Bronchial epithelial cell (primary cell): ENCODE data around the gene LMBR1L. TPM values are rescaled to one million over a fixed set of nuclear protein-coding genes. Genes with fewer than 3 reads are reported as not detected.
"Not testable (repeated sequence)": the region's sequence is repeated elsewhere in the genome, so short reads cannot be mapped to it uniquely, and the experiment has no call there.

ENCODE experiments used
- DNase-seq: peaks from one replicate; pipeline ENCODE4 v3.0.0-alpha.2; 2010; ENCODE audit warnings: low read depth
- FAIRE-seq: peaks from 2 replicates; lab custom pipeline; 2011; peaks lifted over from hg19 to GRCh38; lab: Jason Lieb, UNC
- H3K27me3 ChIP-seq: 2 replicates; pipeline ENCODE4 v1.5.1; 2011; ENCODE audit warnings: low read length; ENCODE audit not compliant: control insufficient read depth, insufficient read depth
- H3K36me3 ChIP-seq: 2 replicates; pipeline ENCODE4 v1.5.1; 2011; ENCODE audit warnings: low read length; ENCODE audit not compliant: control insufficient read depth, insufficient read depth
- H3K4me3 ChIP-seq: 2 replicates; pipeline ENCODE4 v1.5.1; 2011; ENCODE audit warnings: mild to moderate bottlenecking, low read depth, low read length, control low read depth
- total RNA-seq: library from RNA; depleted of rRNA; stranded (reverse); fragments of >200 nt; gene quantifications from 2 replicates; pipeline ENCODE4 v1.2.1, GENCODE V29; 2014
- TF ChIP-seq, protein P1 (sequence below): IDR thresholded peaks from 2 replicates; pipeline ENCODE4 v1.5.1; 2011; ENCODE audit warnings: mild to moderate bottlenecking, moderate library complexity, low read length, control low read depth, inconsistent platforms; ENCODE audit not compliant: insufficient read depth, severe bottlenecking

LMBR1L gene
- total RNA-seq, 1 donor from 2014 or later: 24.0 TPM

DNA sequence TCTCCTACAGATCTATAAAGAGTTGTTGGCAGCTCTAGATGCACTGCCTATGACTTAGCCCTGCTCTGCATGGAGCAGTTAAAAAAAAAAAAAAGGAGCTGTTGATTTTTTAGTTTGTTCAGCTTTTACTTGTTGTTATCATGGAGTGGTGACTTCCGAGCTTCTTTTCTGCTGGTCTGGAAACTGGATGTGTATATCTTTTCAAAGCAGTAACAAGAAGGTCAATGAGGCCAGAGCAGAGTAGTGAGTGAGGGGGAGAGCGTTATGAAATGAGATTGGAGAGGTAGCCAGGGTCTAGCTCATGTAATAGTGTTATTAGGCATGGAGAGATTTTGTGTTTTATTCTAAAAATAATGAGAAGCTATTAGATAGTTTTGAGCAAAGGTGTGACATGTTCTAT, 33.7 kb upstream of the LMBR1L start:
- no peak for DNase-seq
- Histone ChIP-seq H3K36me3 (no peaks in the 10 kb centered on the region), H3K27me3 (no peaks in the 10 kb centered on the region), H3K4me3 (no peak overlapping the region)
- TF ChIP-seq, protein P1, sequence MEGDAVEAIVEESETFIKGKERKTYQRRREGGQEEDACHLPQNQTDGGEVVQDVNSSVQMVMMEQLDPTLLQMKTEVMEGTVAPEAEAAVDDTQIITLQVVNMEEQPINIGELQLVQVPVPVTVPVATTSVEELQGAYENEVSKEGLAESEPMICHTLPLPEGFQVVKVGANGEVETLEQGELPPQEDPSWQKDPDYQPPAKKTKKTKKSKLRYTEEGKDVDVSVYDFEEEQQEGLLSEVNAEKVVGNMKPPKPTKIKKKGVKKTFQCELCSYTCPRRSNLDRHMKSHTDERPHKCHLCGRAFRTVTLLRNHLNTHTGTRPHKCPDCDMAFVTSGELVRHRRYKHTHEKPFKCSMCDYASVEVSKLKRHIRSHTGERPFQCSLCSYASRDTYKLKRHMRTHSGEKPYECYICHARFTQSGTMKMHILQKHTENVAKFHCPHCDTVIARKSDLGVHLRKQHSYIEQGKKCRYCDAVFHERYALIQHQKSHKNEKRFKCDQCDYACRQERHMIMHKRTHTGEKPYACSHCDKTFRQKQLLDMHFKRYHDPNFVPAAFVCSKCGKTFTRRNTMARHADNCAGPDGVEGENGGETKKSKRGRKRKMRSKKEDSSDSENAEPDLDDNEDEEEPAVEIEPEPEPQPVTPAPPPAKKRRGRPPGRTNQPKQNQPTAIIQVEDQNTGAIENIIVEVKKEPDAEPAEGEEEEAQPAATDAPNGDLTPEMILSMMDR: no peak
- no peak for FAIRE-seq

DNA sequence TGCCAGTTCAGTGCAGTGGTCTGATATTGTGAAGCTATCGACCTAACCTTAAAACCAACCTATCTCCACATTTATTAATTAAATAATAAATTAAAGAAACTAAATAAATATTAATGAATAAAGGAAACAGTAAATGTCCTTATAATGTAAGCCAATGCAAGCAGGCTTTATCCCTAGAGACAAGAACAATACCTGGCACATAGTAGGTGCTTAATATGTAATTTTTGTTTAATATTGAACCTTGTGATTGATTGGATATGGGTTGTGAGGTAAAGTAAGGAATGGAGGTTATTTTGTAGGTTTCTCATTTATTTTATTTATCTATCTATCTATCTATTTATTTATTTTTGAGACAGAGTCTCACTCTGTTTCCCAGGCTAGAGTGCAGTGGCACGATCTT, 28.4 kb upstream of the LMBR1L start:
- DNase-seq: no peak
- H3K36me3 ChIP-seq: no peaks in the 10 kb centered on the region
- no peak overlapping the region for H3K4me3 ChIP-seq
- no peak for FAIRE-seq
- TF ChIP-seq, protein P1: no peak
- no peaks in the 10 kb centered on the region for H3K27me3 ChIP-seq

- Histone ChIP-seq H3K4me3 (no peak overlapping the region), H3K27me3 (no peaks in the 10 kb centered on the region), H3K36me3 (no peaks in the 10 kb centered on the region)
- DNase-seq (no peak), FAIRE-seq (no peak)
- TF ChIP-seq, protein P1: no peak
These were observed 27.9 kb upstream of the LMBR1L start for GRCh38 chr12:49138587-49138986.

- FAIRE-seq: no peak
- DNase-seq: no peak
- TF ChIP-seq, protein P1: no peak
These were observed 26.8 kb upstream of the LMBR1L start for GRCh38 chr12:49137476-49137875.

GRCh38 chr12:49136997-49137396, 26.4 kb upstream of the LMBR1L start:
- not testable (repeated sequence) for H3K36me3 ChIP-seq, H3K4me3 ChIP-seq, FAIRE-seq, H3K27me3 ChIP-seq, DNase-seq

More at GRCh38 chr12:49137476-49137875, 26.8 kb upstream of the LMBR1L start:
- no peak overlapping the region for H3K4me3 ChIP-seq
- no peaks in the 10 kb centered on the region for H3K36me3 ChIP-seq
- H3K27me3 ChIP-seq: no peaks in the 10 kb centered on the region

DNA sequence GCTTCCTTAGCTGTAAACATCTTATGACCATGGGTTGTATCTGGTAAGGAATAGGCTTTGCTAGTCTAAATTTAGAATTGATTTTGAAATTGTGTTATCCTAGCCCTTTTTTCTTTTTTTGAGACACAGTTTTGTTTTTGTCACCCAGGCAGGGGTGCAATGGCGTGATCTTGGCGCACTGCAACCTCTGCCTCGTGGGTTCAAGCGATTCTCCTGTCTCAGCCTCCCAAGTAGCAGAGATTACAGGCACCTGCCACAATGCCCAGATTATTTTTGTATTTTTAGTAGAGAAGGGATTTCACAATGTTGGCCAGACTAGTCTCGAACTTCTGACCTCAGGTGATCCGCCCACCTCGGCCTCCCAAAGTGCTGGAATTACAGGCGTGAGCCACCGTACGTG, 22.9 kb upstream of the LMBR1L start:
- FAIRE-seq (no peak), DNase-seq (no peak)
- Histone ChIP-seq H3K4me3 (no peak overlapping the region), H3K27me3 (no peaks in the 10 kb centered on the region), H3K36me3 (peaks cover 9% of the 10 kb centered on the region)
- TF ChIP-seq, protein P1: no peak
